ENCODE data around the gene SCUBE3.

SCUBE3 gene

DNA sequence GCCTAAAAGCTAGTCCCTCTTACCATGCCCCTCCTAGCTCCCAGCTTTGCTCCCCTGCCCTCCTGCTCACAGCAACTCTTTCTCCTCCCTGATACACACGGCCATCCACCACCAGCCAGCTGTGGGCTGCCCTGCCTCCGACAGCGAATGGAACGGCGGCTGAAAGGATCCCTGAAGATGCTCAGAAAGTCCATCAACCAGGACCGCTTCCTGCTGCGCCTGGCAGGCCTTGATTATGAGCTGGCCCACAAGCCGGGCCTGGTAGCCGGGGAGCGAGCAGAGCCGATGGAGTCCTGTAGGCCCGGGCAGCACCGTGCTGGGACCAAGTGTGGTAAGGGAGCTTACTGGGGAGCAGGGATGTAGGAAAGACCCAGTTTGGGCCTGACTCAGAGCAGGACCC, 29.1 kb downstream of the SCUBE3 start:
- DNase-seq, result no peak

DNA sequence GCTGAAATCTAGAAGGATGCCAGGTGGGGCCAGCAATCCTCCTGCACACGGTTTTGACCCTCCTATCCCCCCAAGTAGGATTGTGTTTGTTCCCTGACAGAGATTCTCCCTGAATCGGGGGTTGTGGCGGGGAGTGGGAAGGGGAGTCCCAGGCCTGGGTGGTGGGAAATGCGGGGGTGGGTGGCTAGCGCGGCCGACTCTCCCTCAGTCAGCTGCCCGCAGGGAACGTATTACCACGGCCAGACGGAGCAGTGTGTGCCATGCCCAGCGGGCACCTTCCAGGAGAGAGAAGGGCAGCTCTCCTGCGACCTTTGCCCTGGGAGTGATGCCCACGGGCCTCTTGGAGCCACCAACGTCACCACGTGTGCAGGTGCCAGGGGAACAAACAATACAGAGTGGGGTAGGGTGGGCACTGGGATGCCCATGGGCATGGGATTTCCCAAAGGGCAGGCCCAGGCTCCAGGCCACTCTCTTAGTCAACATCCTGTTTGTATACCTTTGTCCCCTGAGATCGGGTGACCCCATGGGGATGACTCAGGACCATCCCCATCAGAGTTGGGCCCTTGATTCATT, 29.7 kb downstream of the SCUBE3 start:
- DNase-seq, result no peak

DNA sequence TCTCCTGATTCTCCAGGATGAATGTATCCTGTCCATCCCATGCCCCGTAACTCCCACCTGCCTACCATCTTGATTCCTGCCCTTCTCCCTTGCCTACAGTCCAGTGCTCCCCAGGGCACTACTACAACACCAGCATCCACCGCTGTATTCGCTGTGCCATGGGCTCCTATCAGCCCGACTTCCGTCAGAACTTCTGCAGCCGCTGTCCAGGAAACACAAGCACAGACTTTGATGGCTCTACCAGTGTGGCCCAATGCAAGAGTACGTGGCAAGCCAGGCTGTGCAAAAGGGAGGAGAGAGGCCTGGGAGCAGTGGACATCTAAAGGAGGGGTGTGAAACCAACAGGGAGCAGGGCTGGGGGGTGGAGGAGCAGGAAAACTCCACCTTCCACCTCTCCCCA, 30.8 kb downstream of the SCUBE3 start:
- no peak for DNase-seq

DNA sequence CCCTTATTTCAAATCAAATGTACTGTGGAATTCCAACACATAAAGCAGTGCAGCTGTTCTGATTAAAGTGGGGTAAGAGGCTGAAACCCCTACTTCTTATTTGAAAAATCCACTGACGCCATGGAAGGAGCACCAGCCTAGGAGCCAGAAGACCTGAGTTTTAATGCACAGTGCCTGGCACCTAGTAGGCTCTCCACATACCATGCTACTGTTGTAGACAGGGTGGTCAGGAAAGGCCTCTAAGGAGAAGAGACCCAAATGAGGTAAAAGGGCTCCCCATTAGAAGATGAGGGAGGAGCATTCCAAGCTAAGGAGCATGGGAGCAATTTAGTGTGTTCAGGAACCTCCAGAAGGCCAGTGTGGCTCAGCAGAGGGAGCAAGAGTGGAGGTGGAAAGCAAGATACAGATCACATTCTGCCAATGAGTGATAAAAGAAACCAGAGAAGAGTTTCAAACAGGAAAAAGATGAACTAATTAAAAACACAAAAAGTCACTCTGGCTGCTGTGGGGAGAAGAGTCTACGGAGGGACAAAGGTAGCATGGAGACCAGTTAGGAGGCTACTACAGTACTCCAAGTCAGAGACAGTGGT, 34.0 kb downstream of the SCUBE3 start:
- no peak for DNase-seq

DNA sequence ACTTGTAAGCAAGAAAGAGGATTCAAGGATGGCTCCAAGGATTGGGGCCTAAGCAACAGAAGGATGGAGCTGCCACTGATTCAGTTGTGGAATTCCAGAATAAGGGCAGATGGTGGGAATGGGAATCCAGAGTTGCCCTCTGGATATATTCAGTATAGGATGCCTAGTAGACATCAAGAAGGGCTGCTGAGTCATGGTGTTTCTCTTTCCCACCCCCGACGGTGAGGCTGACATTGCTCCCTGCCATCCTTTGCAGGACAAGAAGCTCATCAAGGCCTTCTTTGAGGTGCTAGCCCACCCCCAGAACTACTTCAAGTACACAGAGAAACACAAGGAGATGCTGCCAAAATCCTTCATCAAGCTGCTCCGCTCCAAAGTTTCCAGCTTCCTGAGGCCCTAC, 34.5 kb downstream of the SCUBE3 start:
- DNase-seq, result no peak

DNA sequence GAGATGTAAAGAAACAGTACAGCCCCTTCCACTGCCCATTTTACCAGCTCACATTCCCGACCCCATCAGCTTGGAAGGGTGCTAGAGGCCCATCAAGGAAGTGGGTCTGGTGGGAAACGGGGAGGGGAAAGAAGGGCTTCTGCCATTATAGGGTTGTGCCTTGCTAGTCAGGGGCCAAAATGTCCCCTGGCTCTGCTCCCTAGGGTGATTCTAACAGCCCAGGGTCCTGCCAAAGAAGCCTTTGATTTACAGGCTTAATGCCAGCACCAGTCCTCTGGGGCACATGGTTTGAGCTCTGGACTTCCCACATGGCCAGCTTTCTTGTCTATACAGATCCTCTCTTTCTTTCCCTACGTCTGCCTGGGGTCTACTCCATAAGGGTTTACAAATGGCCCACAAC, 35.2 kb downstream of the SCUBE3 start:
- DNase-seq, result no peak

DNA sequence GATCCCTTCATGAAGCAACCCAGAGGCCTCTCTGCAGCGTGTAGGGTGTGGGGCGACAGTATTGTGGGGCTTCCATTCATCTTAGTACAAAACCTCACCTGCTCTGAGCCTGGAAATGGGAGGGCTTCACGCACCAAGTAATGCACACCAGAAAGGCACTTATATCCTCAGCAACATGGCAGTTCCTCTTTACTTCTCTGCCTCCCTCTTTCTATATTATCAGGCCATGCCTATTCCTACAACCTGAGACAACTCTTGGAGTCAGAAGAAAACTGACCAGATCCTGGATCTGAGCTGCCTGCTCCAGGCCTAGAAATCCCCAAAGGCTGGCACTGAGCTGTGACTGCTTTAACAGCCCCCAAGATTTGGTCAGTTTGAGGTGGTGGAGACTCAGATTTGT, 38.2 kb downstream of the SCUBE3 start:
- DNase-seq, result no peak

DNA sequence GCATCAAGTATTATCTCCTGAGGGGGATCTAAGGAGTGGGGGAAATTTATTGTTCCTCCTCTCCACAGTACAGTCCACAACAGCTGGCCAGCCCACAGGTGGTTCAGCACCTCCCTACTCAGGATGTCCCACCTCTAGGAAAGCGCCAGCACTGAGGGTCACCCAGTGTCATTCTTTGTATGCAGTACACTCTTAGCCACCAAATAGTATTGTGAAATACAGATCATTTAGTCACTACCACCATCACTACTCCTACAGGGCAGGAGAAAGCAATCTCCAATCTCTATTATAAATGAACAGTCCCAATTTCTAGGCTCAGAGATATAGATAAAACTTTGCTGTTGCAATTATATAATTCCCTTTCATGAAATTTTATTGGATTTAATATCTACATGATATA, 39.5 kb downstream of the SCUBE3 start:
- no peak for DNase-seq

DNA sequence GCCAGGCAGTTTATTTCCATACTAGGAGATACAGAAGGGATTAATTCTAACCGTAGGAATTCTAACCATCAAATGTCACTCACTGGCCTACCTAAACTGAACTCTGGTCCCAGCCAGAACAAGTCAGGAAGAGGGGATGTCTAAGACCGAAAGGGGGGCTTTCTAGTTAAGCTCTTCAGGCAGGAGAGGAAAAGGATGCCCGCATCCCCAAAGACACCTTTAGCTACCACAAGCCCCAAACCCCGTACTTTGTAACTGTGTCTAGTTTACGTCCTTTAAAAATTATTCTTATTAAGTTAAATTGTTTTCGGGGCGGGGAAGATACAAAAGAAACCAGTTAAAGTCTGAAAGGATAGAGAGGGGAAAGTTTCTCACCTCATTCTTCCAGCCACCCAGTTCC, 44.6 kb downstream of the SCUBE3 start:
- DNase-seq, result no peak

DNA sequence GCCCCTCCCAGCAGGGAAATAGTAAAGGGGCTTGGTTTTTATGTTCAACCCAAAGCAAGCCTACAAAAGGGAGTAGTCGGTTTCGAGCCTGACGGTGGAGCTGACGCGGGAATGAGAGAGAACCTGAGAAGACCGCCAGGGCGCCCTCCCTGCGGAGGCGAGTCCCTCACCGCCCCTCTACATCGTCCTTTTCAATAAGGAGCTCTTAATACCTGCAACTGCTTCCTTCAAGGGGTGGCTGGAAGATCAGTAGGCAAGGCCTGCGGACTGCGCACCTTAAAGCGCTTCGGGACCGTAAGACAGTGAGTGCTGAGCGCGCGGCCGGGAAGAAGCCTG, 45.1 kb downstream of the SCUBE3 start:
- peak; percentile 24 for DNase-seq

DNA sequence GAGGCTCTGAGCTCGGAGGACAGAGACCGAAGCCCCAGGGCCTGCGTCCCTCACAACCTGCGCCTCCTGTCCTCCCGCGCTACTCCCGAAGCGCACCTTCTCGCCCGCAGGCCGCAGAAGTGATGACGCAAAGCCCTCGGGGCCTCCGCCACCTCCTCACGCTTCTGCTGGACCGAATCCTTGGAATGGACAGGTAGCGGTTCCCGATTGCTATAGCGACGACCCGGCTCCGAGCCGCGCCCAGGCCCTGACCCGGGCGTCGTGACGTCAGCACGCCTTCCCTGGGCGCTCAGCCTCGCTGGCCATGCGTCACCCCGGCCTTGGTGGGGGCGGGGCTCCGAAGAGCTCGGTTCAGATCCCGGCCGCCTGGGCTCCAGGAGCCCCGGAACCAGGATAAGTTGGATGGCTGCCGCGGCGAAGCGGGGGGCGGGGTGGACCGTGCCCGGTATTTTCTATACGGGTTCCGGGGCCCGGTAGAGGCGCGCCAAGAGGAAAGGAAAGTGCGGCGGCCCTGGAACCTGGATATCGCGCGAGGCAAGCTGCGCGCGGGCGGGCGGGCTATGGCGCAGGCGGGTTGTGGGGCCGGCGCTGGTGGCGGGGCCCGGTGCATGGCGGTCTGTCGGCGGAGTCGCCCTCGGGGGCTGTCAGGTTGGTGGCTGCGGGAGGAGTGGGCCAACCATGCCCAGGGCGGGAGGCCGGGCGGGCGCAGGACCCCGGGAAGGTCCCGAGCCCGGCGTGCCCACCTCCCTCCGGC, 45.6 kb downstream of the SCUBE3 start, which contains the start of gene ZNF76:
TSS of gene ZNF76 (plus strand) at position 542 of the 754 bp plus-strand sequence. CDS start 21,417 bp downstream, outside the sequence.
- peak; percentile 97 for DNase-seq

DNA sequence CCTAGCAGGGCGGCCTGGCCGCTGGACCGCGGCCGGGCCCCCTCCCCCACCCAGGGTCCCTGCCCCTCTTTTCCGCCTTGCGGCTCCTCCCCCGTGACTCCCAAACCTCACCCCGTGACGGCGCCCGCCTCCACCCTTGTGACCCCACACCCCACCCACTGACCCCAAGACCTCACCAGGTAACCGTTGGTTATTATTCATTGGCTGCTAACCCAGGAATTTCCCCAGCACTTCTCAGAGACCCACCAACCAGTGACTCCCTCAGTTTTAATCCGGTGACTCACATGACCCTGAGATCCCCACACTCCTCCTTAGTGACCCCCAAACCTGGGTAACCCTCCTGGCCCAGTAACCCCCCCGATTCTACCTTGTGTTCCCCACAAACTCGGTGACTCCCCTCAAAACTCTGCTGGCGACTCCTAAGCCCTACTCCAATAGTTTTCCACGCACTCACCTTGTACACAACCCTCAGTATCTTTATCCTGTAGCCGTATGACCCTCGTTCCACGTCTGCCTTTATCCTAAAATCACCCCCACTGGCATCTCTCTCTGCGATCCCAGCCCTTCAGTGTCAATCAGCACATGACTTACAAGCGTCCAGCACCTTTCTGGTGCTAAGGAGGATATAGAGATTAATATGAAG, 46.3 kb downstream of the SCUBE3 start:
- DNase-seq, result peak; percentile 68

DNA sequence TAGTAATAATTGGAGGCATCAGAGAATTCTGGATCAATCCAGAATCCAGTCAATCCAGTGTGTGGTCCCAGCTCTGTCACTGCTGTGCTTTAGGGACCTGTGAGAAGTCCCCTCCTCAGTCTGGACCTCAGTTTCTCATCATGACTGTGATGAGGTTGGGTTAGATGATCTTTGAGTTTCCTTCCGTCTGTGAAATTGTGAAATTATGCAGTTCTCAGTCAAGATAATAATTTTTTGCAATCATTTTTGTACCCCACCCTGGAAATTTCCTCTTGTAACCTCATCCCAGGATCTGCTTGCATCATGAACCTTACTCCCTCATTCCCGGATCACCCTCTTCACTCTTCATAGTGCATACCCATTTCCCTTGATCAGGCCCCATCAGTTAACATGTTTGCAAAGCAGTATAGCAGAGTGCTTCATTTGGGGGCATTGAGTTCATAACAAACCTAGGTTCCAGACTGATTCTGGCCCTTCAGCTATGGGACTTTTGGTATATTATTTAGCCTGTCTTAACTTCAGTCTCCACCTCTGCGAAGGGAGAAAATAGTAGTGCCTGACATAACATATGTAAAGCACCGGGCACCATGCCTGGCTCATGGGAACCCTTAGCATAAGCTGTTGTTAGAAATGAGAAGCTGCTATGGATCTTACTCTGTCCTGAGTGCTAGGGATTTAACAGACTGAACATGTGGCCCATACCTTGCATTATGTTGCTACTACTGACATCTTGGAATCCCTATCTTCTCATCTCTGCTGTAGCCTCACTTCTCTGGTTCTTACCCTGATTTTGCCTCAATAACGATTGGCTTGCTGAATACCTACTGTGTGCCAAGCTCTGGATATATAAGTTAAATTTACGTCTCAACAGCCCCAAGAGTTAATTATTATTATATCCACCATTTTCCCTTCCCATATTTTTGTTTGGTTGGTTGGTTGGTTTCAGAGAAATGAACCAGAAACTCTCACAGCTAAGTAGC, 47.1 kb downstream of the SCUBE3 start:
- peak; percentile 45 for DNase-seq

DNA sequence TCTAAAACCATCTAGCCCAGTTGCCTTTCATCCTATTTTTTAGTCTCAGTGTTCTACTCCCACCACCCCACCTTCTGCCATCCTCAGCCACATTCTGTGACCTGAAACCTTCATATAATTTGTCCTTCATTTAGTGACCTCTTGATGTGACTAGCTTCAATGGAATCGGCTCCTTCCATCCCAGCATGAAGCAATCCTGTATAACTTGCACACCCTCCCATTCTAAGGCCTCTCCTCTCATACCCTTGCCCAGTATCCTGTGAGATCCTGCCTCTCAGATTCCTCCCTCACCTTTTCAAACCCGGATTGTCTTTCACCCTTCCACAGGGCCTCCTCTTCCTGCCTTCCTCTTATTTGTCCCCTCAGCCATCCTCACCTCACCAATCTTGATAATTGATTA, 48.8 kb downstream of the SCUBE3 start:
- DNase-seq, result no peak

DNA sequence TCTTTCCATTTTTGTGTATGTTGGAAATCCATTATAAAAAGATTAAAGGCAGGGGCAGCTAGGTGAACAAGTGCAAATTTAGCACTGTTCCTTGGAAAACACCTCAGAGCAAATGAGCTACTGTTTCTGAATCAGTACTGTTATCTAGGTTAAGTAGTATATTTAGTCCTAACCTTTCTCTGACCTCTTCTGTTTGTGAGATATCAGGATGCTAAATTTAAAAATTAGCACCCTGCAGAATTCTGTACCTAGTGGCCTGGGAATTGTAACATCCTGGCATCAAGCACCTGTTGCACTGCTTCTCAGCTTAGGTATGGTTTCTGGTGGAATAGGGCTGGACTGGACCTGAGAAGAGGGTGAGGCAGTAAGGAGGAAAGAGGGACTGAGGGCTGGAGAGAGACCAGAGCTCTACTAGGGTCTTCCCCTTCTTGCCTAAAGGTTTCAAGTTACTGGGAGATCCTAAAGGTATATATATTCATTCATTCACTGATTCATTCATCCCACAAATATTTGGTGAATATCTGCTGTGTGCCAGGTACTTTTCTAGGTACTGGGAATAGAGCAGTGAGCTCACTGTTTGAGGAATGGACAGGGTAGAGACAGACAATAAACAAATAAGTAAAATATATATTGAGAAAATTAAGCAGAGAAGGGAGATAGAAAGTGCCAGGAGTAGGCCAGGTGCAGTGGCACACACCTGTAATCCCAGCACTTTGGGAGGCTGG, 51.0 kb downstream of the SCUBE3 start:
- no peak for DNase-seq

DNA sequence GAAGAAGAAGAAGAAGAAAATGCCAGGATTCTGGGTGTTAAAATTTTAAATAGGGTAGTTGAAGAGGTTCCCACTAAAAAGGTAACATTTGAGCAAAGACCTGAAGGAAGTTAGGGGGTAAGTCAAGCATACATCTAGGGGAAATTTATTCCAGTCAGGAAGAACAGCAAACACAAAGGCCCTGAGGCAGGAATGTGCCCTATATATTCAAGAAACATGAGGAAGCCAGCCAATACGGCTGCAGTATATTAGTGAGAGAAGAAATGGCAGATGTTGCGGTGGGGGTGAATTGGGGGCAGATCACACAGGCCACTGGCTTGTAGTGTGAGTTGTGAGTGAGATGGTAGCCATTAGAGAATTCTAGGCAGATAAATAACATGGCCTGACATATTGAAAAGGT, 51.8 kb downstream of the SCUBE3 start:
- no peak for DNase-seq

DNA sequence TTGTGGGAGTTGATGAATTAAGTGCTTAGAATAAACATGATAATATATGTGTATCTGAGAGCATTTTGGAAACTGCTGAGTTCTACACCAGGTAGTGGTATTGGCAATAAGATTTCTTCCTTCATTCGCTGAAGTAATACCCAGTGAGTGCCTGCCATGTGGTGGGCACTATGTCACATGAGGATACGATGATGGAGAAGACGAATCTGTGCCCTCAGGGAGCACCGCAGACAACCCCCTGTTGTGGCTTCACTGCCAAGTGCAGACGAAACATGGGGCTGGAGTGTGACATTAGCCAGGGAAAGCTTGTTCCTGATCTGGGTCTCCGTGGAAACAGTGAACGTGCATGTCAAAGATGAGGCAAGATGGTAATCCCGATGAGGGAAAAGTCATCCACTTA, 53.7 kb downstream of the SCUBE3 start:
- no peak for DNase-seq

DNA sequence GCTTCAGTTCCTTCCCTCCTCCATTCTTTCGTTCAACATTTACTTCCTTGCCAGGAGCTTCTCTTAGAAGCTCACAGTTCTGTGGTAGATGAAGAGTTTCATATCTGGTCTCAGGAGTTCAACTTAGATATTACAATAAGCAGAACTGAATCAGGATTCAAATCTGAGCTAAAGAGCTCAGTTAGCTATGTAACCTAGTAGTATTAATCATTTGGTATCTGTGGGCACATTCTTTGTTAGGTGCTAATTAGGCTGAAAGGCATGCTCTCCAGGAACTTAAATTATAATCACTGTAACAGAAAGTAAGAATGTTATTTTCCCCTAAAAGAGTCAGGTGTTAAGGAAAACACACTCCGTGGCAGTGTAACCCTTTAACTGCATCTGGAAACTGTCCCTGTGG, 54.1 kb downstream of the SCUBE3 start:
- no peak for DNase-seq

DNA sequence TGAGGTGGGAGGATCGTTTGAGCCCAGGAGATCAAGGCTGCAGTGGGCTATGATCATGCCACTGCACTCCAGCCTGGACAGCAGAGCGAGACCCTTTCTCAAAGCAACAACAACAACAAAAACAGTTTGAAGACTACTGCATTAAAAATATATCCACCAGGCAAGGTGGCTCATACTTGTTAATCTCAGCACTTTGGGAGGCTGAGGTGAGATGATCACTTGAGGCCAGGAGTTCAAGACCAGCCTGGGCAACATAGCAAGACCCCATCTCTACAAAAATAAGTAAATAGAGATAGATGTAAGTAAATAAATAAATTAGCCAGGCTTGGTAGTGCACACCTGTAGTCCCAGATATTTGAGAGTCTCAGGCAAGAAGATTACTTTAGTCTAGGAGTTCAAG, 58.2 kb downstream of the SCUBE3 start:
- no peak for DNase-seq

DNA sequence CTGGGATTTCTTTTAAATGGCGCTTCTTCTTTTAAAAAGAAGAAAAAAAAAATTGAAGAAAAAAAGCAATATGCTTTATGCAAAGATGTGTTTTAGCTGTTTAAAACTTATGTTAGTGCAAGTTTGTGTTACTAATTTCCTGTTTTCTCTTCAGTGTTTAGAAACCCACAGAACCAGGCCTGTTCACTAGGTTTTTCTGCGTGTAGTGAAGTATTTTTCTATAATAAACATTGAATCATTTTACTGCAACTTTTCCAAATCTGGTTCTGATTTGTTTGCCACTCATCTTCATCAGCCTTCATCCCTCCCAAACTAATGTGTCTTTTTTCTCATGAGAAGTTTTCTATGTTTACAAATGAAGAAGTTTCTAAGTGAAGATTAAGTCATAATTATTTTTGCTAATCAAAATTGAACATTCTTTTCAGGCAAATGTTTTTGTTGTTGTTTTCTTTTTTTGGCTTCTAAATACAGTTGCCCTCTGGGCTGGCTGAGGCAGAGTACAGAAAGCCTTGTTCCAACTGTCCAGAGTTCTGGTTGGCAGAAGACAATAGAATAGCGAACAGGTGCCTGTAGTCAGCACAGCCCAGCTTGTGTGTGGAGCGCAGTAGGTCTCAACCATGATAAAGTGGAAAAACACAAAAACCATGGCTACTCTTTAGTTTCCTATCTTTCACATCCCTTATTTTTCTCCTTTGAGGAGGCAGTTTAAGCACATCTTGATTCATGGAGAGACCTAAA, 60.2 kb downstream of the SCUBE3 start:
- no peak for DNase-seq

DNA sequence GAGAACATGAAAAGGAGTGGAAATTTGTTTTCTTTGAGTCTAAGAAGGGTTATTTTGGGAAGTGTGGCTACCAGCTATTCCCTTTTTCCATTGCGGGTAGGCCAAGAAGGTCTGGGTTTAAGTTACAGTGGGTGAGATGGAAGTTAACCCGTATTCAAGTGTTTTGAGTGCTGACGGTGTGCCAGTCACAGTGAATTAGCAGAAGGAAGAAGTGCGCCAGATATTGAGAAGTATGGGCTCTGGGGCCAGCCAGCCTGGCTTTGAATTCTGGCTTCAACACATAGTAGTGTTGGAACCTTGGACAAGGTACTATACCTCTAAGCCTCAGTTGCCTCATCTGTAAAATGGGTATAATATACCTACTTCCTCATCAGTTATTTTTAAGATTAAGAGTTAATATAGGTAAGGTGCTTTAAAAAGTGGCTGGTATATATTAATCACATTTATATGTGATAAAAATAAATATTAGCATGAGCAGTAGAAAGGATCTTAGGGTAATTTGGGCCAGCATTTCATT, 62.0 kb downstream of the SCUBE3 start:
- no peak for DNase-seq

Measured in inflammatory macrophage treated with lipopolysaccharide for 4 hours (primary cell).